OCI-LY1 (cell line): ENCODE data around the gene PDLIM5.

Experiments used
- EZH2 ChIP-seq: fragments of 200-600 bp; sonication (generic), shearing (Covaris generic); IDR thresholded peaks from 2 replicates; pipeline ENCODE4 v1.8.0; 2017; ENCODE audit warnings: borderline replicate concordance, mixed run types, mild to moderate bottlenecking, antibody characterized with exemption, low read length, moderate library complexity, mixed read lengths
- TF ChIP-seq, protein P1 (sequence below): fragments of 200-600 bp; sonication (generic), shearing (Covaris generic); IDR thresholded peaks from 2 replicates; pipeline ENCODE4 v1.5.1; 2017; ENCODE audit warnings: mild to moderate bottlenecking, antibody characterized with exemption, low read length, moderate library complexity, mixed read lengths

DNA sequence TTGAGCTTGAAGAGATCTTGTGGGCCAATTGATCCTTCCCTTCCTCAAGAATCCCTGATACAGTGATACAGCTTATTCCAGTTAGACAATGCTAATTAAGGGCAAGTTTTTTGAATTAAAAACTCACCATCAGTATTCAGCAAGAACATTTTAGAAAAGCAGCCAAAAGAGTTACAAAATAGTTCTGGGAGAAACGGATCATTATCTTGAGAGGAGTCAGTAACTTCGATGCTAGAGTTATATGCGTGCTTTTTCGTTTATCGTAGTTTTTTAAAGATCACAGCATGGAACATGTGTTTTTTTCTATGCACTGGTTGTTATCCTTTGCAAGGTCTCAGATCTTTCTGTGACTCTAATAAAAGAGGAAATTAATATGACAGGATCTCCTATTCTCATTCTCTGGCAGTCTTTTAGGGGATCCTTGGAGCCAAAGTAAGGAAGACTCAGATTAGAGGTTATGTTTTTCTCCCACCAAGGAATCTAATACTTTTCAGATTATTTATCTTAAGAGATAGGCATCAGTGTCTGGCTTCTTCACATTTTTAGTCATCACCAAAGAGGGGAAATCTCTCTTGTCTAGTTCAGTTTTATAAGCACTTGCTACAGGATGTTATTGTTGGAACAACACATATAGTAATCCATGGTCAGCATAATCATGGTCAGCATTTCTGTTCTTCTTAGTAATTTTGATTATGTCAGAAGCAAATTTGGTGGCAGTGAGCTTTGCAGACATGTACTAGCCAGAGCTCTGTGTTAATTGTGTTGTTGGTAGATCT lies 109.7 kb downstream of the PDLIM5 start:
- TF ChIP-seq, protein P1, sequence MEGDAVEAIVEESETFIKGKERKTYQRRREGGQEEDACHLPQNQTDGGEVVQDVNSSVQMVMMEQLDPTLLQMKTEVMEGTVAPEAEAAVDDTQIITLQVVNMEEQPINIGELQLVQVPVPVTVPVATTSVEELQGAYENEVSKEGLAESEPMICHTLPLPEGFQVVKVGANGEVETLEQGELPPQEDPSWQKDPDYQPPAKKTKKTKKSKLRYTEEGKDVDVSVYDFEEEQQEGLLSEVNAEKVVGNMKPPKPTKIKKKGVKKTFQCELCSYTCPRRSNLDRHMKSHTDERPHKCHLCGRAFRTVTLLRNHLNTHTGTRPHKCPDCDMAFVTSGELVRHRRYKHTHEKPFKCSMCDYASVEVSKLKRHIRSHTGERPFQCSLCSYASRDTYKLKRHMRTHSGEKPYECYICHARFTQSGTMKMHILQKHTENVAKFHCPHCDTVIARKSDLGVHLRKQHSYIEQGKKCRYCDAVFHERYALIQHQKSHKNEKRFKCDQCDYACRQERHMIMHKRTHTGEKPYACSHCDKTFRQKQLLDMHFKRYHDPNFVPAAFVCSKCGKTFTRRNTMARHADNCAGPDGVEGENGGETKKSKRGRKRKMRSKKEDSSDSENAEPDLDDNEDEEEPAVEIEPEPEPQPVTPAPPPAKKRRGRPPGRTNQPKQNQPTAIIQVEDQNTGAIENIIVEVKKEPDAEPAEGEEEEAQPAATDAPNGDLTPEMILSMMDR: no peak
- TF ChIP-seq EZH2: no peak
